ENCODE results near the gene ARHGAP5.

DNA sequence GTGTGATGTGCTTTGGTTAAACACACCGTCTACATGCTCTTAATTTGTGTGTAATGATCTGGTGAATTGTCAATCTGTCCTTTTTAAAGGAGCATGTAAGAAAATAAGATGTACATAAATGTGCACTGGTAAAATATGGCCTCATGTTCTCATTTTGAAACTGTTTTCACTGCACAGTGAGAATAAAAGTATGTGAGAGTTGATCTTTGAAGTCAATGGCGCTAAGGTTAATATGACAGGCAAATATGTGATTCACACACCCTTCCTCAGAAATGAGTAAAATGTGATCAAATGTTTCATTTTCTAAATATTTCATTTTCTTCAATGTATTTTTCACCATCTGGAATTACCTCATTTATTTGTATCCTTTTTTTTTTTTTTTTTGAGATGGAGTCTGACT is 116.4 kb downstream of the ARHGAP5 start:
- TF ChIP-seq, protein P1, sequence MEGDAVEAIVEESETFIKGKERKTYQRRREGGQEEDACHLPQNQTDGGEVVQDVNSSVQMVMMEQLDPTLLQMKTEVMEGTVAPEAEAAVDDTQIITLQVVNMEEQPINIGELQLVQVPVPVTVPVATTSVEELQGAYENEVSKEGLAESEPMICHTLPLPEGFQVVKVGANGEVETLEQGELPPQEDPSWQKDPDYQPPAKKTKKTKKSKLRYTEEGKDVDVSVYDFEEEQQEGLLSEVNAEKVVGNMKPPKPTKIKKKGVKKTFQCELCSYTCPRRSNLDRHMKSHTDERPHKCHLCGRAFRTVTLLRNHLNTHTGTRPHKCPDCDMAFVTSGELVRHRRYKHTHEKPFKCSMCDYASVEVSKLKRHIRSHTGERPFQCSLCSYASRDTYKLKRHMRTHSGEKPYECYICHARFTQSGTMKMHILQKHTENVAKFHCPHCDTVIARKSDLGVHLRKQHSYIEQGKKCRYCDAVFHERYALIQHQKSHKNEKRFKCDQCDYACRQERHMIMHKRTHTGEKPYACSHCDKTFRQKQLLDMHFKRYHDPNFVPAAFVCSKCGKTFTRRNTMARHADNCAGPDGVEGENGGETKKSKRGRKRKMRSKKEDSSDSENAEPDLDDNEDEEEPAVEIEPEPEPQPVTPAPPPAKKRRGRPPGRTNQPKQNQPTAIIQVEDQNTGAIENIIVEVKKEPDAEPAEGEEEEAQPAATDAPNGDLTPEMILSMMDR (IDR thresholded peaks at IDR 0.05; ENCODE audit: extremely low read depth in 1 of 2, insufficient read depth in 1 of 2, low read depth in 1 of 2, low read length in 2 of 2) = no peak
- TF ChIP-seq, protein P2, sequence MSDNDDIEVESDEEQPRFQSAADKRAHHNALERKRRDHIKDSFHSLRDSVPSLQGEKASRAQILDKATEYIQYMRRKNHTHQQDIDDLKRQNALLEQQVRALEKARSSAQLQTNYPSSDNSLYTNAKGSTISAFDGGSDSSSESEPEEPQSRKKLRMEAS (IDR thresholded peaks at IDR 0.05; ENCODE audit: insufficient read depth, insufficient read length) = no peak
- TF ChIP-seq POLR2AphosphoS5 (IDR thresholded peaks at IDR 0.05; ENCODE audit: insufficient read depth, low read depth, low read length) = no peak
- TF ChIP-seq EZH2 (IDR thresholded peaks at IDR 0.05; ENCODE audit: borderline replicate concordance, low read depth, low read length, severe bottlenecking) = no peak
- TF ChIP-seq POLR2A (IDR thresholded peaks at IDR 0.05; ENCODE audit: low read depth, low read length) = no peak
- TF ChIP-seq FOS (IDR thresholded peaks at IDR 0.05; ENCODE audit: borderline replicate concordance, insufficient read depth, low read length) = no peak
- TF ChIP-seq GATA2 (IDR thresholded peaks at IDR 0.05; ENCODE audit: insufficient read depth, insufficient read length, low read depth, low read length) = no peak
- no peak for TF ChIP-seq MYC (IDR thresholded peaks at IDR 0.05; ENCODE audit: low read depth, low read length)
- TF ChIP-seq JUN (IDR thresholded peaks at IDR 0.05; ENCODE audit: borderline replicate concordance, insufficient read depth, insufficient read length, low read depth) = no peak
